Measurements from ENCODE around the gene PIWIL1.

PIWIL1 gene

DNA sequence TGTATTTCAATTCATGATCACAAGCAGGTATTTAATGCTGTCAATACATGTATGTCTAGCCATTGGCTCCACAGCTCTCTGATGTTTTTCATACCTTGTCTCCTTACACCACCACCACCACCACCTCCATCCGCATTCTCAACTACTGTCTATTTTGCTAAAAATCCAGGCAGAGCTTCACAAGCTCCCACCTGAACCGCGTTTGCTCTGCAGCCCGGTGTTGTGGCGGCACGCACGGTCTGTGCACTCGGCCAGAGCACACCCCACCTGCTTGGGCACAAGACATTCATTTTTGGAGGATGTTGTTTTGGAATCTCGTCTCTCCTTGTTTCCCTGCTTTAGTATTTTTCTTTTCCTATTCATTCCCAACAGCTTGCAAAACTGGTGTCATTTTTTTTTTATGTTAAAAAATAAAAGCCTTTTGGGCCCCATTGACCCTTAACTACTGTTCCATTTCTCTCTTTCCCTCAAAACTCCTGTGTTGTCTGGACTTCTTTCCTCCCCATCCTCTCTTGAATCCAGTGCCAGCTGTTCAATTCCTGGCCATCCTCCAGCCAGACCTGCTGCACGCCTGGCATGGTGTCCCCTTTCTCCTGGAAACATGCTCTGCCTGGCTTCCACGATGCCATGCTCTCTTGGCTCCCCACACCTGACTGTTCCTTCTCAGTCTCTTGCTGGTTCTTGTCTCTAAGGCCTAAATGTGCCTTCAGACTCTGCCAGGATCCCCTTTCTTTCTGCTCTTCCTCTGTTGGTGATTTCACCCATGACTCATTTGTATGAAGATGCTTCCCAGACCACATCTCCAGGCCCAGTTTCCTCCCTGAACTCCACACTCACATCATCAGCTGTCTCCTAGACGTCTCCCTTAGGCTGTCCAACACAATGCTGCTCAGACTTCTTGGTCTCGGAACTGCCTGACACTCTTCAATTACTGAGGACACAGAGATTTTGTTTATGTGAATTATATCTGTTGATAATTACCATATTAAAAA, 37.9 kb downstream of the PIWIL1 start:
- Mint-ChIP-seq H3K27me3 (ENCODE audit: low read depth) (peaks cover 34% of the 10 kb centered on the region), H3K4me1 (no peaks in the 10 kb centered on the region), H3K27ac (no peak overlapping the region), H3K36me3 (ENCODE audit: low read depth) (no peaks in the 10 kb centered on the region), H3K4me3 (no peak overlapping the region), H3K9me3 (no peaks in the 10 kb centered on the region)
- TF ChIP-seq, protein P1, sequence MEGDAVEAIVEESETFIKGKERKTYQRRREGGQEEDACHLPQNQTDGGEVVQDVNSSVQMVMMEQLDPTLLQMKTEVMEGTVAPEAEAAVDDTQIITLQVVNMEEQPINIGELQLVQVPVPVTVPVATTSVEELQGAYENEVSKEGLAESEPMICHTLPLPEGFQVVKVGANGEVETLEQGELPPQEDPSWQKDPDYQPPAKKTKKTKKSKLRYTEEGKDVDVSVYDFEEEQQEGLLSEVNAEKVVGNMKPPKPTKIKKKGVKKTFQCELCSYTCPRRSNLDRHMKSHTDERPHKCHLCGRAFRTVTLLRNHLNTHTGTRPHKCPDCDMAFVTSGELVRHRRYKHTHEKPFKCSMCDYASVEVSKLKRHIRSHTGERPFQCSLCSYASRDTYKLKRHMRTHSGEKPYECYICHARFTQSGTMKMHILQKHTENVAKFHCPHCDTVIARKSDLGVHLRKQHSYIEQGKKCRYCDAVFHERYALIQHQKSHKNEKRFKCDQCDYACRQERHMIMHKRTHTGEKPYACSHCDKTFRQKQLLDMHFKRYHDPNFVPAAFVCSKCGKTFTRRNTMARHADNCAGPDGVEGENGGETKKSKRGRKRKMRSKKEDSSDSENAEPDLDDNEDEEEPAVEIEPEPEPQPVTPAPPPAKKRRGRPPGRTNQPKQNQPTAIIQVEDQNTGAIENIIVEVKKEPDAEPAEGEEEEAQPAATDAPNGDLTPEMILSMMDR (IDR thresholded peaks at IDR 0.05; ENCODE audit: unreplicated experiment in 3 of 3), result no peak

DNA sequence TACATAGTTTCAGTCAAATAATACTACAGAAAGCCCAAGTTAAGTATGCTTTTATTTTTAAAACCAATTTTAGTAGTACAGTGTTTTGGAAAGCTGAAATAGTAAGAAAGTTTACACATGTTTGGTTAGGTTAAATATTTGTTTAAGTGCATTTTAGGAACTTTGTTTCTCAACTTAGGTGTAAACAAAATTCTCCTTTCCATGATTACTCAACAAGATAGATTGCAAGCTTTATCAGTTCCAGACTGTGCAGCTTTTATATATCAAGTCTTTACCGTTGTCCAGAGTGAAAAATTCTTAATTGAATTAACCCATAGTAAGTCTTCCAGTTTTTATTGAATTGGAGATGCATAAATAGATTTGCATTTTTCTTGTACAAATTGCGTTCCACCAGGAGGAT, 45.1 kb downstream of the PIWIL1 start:
- TF ChIP-seq, protein P1 (IDR thresholded peaks at IDR 0.05; ENCODE audit: unreplicated experiment in 3 of 3), result no peak
- no peak overlapping the region for H3K4me3 Mint-ChIP-seq

DNA sequence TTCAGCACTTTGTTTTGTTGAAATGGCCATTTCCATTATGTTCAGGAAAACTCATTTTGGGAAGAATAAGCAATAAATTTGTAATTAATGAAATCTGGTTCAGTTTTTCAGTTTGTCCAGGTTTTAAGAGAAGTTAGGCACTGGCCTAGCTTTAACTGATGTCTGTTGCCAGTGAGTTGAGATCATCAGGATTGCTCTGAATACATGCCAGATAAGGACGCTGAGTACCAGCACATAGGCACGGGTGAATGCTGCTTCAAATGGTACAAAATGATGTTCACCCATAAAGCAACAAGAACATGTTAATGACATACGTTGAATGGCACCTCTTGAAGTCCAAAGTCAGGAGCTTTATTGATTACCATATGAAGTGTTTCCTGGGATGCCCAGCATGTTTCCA, 46.5 kb downstream of the PIWIL1 start:
- no peak overlapping the region for H3K27ac Mint-ChIP-seq

More for the DNA sequence above, 45.1 kb downstream of the PIWIL1 start:
- Mint-ChIP-seq H3K36me3 (ENCODE audit: low read depth) (no peaks in the 10 kb centered on the region), H3K27ac (no peak overlapping the region), H3K27me3 (ENCODE audit: low read depth) (peaks cover 6% of the 10 kb centered on the region), H3K9me3 (no peaks in the 10 kb centered on the region), H3K4me1 (no peaks in the 10 kb centered on the region)

GRCh38 chr12:130385193-130385592, 47.5 kb downstream of the PIWIL1 start:
- H3K27ac Mint-ChIP-seq, result no peak overlapping the region
- no peak overlapping the region for H3K4me3 Mint-ChIP-seq
- peaks cover 9% of the 10 kb centered on the region for H3K27me3 Mint-ChIP-seq (ENCODE audit: low read depth)
- TF ChIP-seq, protein P1 (IDR thresholded peaks at IDR 0.05; ENCODE audit: unreplicated experiment in 3 of 3), result no peak
- no peaks in the 10 kb centered on the region for H3K36me3 Mint-ChIP-seq (ENCODE audit: low read depth)
- no peaks in the 10 kb centered on the region for H3K9me3 Mint-ChIP-seq
- H3K4me1 Mint-ChIP-seq, result no peaks in the 10 kb centered on the region

More for the DNA sequence above, 46.5 kb downstream of the PIWIL1 start:
- TF ChIP-seq, protein P1 (IDR thresholded peaks at IDR 0.05; ENCODE audit: unreplicated experiment in 3 of 3), result no peak
- Mint-ChIP-seq H3K9me3 (no peaks in the 10 kb centered on the region), H3K4me3 (no peak overlapping the region), H3K36me3 (ENCODE audit: low read depth) (no peaks in the 10 kb centered on the region), H3K27me3 (ENCODE audit: low read depth) (peaks cover 9% of the 10 kb centered on the region), H3K4me1 (no peaks in the 10 kb centered on the region)

DNA sequence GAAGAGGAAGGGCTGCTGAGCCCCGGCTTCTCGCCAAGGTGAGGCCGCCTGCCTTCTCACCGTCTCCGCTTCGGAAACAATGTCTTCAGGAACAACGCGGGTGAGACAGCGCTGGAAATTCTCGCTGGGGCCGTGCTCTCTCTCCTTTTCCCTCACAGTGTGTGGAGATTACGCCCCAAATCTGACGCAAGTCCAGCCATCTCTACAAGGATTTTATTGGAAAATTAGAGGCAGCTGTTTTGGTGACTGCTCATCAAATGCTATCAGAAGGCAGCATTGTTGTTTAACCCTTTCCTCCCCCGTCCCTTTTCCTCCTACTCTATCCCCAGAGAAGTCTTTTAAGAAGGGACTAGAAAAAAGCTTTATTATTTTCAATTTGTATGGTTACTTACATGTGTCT, 53.5 kb downstream of the PIWIL1 start:
- Mint-ChIP-seq H3K4me3 (no peak overlapping the region), H3K27ac (no peak overlapping the region), H3K4me1 (no peaks in the 10 kb centered on the region), H3K36me3 (ENCODE audit: low read depth) (no peaks in the 10 kb centered on the region), H3K27me3 (ENCODE audit: low read depth) (peaks cover 11% of the 10 kb centered on the region), H3K9me3 (peaks cover 2% of the 10 kb centered on the region)
- TF ChIP-seq, protein P1 (IDR thresholded peaks at IDR 0.05; ENCODE audit: unreplicated experiment in 3 of 3), result no peak
